Measurements from ENCODE around the gene CFTR. TPM values are rescaled to one million over a fixed set of nuclear protein-coding genes. Genes with fewer than 3 reads are reported as not detected.

Gene CFTR
- total and polyA plus RNA-seq, 2 of the 8 experiments (the other 6 are each of a cell fraction or from before 2014, with no cell fraction given), result 1.2 to 1.6 TPM

DNA sequence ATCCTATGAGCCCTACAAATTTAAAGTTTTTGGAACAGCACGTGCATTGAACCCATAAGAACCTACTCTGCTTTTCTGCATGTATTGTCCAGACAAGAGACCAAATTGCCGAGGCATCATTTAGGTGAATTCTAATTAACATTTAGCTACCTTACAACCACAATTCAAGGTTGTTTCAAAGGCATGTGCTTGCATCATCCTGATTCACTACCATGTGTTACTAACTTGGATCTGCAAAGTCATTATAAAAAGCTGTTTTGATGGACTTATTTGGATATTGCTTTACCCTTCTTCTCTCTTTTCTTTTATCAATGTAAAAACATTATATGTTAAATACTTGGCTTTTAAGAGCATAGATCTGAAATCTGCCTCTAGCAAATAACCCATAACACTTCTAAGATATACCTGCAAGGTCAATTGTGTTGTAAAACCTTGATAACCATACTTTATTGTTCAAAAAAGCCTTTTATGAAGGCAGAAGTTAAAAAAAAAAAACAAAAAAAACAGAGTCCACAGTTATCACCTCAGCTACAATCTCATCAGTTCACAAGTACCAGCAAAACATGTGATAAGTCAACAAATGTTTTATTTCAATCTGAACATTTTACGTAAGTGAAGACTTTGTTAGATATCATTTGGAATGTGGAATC lies 51.9 kb downstream of the CFTR start:
- TF ChIP-seq CEBPB (IDR thresholded peaks at IDR 0.05; ENCODE audit: low read depth, low read length), result 0 out of 2 replicates have a peak, but pooled peaks have one; percentile 8
- no peak for TF ChIP-seq BCL11A (IDR thresholded peaks at IDR 0.05; ENCODE audit: low read depth in 2 of 2, low read length in 2 of 2)
- H4K20me1 ChIP-seq (replicated peaks in 1 of 2; ENCODE audit: control insufficient read depth in 1 of 2, insufficient read depth in 2 of 2, low read length in 2 of 2), result peaks cover 0 to 1% of the 10 kb centered on the region in 2 experiments
- no peak overlapping the region for H3K4me3 ChIP-seq (ENCODE audit: extremely low read depth in 1 of 4, insufficient read depth in 2 of 4, low read depth in 3 of 4, low read length in 4 of 4)
- H4K91ac ChIP-seq (replicated peaks; ENCODE audit: insufficient read length, low read length), result no peak overlapping the region
- no peak for FAIRE-seq
- H3K56ac ChIP-seq (replicated peaks; ENCODE audit: insufficient read length, low read depth, low read length), result no peak overlapping the region
- H2BK15ac ChIP-seq (ENCODE audit: low read length), result no peak overlapping the region
- no peak overlapping the region for H3K18ac ChIP-seq (ENCODE audit: extremely low read depth, low read length)
- no peak overlapping the region for H3K9ac ChIP-seq (replicated peaks in 1 of 4; ENCODE audit: extremely low read depth in 1 of 4, low read depth in 3 of 4, low read length in 3 of 4)
- no peak overlapping the region for H2BK12ac ChIP-seq (ENCODE audit: low read depth, low read length)
- ChIA-PET CTCF (ENCODE audit: partially characterized antibody) (interaction anchor here (1.0 to 1.8 kb wide), 2 partner anchors 14 to 19 kb away, joined by 4 to 11 read pairs; no protein-coding TSS in a partner anchor), POLR2A (ENCODE audit: partially characterized antibody) (no interaction called here)
- peak overlapping the region; percentile 65 for H2AFZ ChIP-seq (ENCODE audit: low read length)
- no peaks in the 10 kb centered on the region for H3K4me1 ChIP-seq (replicated peaks in 1 of 4; ENCODE audit: control insufficient read depth in 3 of 4, insufficient read depth in 4 of 4, low read length in 3 of 4)
- H3K23me2 ChIP-seq (ENCODE audit: low read depth, low read length), result no peaks in the 10 kb centered on the region
- no peaks in the 10 kb centered on the region for H3K79me2 ChIP-seq (ENCODE audit: control insufficient read depth in 1 of 2, insufficient read depth in 2 of 2, low read length in 2 of 2)
- H3K27ac ChIP-seq (ENCODE audit: low read depth, low read length), result no peak overlapping the region
- H3K36me3 ChIP-seq (ENCODE audit: control insufficient read depth in 2 of 4, insufficient read depth in 4 of 4, low read length in 3 of 4), result no peaks in the 10 kb centered on the region
- H3K4ac ChIP-seq (replicated peaks; ENCODE audit: insufficient read length, low read depth, low read length), result no peak overlapping the region
- no peaks in the 10 kb centered on the region for H3K79me1 ChIP-seq (ENCODE audit: low read depth, low read length)
- 70% methylated on average over 3 of the region's 3 CpGs; no CpG with 5 or more reads in 1 of the 2 experiments for WGBS, 2 experiments (ENCODE audit: extremely low coverage in 1 of 2, insufficient coverage in 1 of 2, insufficient read length in 1 of 2, insufficient replicate concordance in 2 of 2, low coverage in 1 of 2, low lambda C conversion rate in 2 of 2, missing lambda C conversion rate in 1 of 2)
- no peaks in the 10 kb centered on the region for H3K27me3 ChIP-seq (replicated peaks in 1 of 4; ENCODE audit: control insufficient read depth in 3 of 4, extremely low read depth in 1 of 4, insufficient read depth in 3 of 4, low read length in 3 of 4)
- H3K14ac ChIP-seq (ENCODE audit: insufficient read length), result no peak overlapping the region
- H2BK20ac ChIP-seq (ENCODE audit: low read length), result no peak overlapping the region
- no peak overlapping the region for H2BK120ac ChIP-seq (replicated peaks; ENCODE audit: low read depth, low read length)
- DNase-seq (ENCODE audit: low read depth in 1 of 2, low spot score in 2 of 2), result no peak
- no peak overlapping the region for H2AK5ac ChIP-seq (ENCODE audit: low read depth, low read length)
- H3K9me3 ChIP-seq (ENCODE audit: insufficient read depth in 2 of 2, low read depth in 1 of 2, low read length in 1 of 2), result no peaks in the 10 kb centered on the region
- no peak overlapping the region for H3K4me2 ChIP-seq (ENCODE audit: insufficient read depth in 1 of 2, low read depth in 2 of 2, low read length in 2 of 2)
- no peak overlapping the region for H3K23ac ChIP-seq (ENCODE audit: insufficient read length)
- H2BK5ac ChIP-seq (ENCODE audit: low read depth, low read length), result no peak overlapping the region
- H4K8ac ChIP-seq (ENCODE audit: extremely low read depth, insufficient read depth, low read length), result no peak overlapping the region
- no peak overlapping the region for H4K5ac ChIP-seq (ENCODE audit: insufficient read length, low read depth, low read length)
